Activated CD8-positive, alpha-beta T cell treated with anti-CD3 and anti-CD28 coated beads for 36 hours (primary cell): ENCODE measurements around the gene ZNF148. TPM values are rescaled to one million over a fixed set of nuclear protein-coding genes. Genes with fewer than 3 reads are reported as not detected.
"Not testable (repeated sequence)": the region's sequence is repeated elsewhere in the genome, so short reads cannot be mapped to it uniquely, and the experiment has no call there.

Experiments used
- ATAC-seq: fragments of 200-7000 bp; cut with Tn5 transposase; one replicate; pipeline ENCODE4 v1.10.0; 2021; ENCODE audit warnings: mild to moderate bottlenecking, moderate library complexity
- CTCF ChIA-PET: fragments of 350-600 bp; sonication (Branson Sonifier 250); formaldehyde crosslinking; loops from one replicate; lab custom pipeline; 2021; ENCODE audit warnings: antibody characterized with exemption; lab: Charles Lee
- POLR2A ChIA-PET: fragments of 350-600 bp; sonication (Branson Sonifier 250); formaldehyde crosslinking; loops from one replicate; lab custom pipeline; 2021; ENCODE audit warnings: antibody characterized with exemption; lab: Charles Lee
- DNase-seq: peaks from one replicate; pipeline ENCODE4 v3.0.0-alpha.2; 2020
- H3K27ac Mint-ChIP-seq: one replicate; pipeline ENCODE4 v1.8.0; 2021; ENCODE audit warnings: mild to moderate bottlenecking, mixed read lengths
- H3K27me3 Mint-ChIP-seq: one replicate; pipeline ENCODE4 v1.8.0; 2021; ENCODE audit warnings: mixed read lengths
- H3K36me3 Mint-ChIP-seq: one replicate; pipeline ENCODE4 v1.8.0; 2021; ENCODE audit warnings: low read depth, mixed read lengths
- H3K4me1 Mint-ChIP-seq: one replicate; pipeline ENCODE4 v1.8.0; 2021; ENCODE audit warnings: low read depth, mixed read lengths
- H3K4me3 Mint-ChIP-seq: one replicate; pipeline ENCODE4 v1.8.0; 2021; ENCODE audit warnings: mild to moderate bottlenecking, moderate library complexity, mixed read lengths
- H3K9me3 Mint-ChIP-seq: one replicate; pipeline ENCODE4 v1.8.0; 2021; ENCODE audit warnings: mixed read lengths
- intact Hi-C: fragments of 100-400 bp; cut with micrococcal nuclease; formaldehyde crosslinking; loops from one replicate; pipeline ENCODE4 v1.10.0; 2022
- total RNA-seq, 2 experiments: library from RNA; stranded (reverse); gene quantifications; one replicate each; pipeline ENCODE4 v1.2.3, GENCODE V29; 2021
- TF ChIP-seq, protein P1 (sequence below): fragments of 200-600 bp; IDR thresholded peaks from one replicate; pipeline ENCODE4 v1.8.0; 2022; ENCODE audit warnings: antibody characterized with exemption, mild to moderate bottlenecking

ZNF148 gene
- total RNA-seq, 2 experiments from 2014 or later, result 36.3 to 36.9 TPM

GRCh38 chr3:125401402-125401801 is 26.3 kb upstream of the ZNF148 start:
- H3K9me3 Mint-ChIP-seq, result peaks cover 11% of the 10 kb centered on the region
- no peak overlapping the region for H3K4me3 Mint-ChIP-seq
- DNase-seq, result no peak
- TF ChIP-seq, protein P1, sequence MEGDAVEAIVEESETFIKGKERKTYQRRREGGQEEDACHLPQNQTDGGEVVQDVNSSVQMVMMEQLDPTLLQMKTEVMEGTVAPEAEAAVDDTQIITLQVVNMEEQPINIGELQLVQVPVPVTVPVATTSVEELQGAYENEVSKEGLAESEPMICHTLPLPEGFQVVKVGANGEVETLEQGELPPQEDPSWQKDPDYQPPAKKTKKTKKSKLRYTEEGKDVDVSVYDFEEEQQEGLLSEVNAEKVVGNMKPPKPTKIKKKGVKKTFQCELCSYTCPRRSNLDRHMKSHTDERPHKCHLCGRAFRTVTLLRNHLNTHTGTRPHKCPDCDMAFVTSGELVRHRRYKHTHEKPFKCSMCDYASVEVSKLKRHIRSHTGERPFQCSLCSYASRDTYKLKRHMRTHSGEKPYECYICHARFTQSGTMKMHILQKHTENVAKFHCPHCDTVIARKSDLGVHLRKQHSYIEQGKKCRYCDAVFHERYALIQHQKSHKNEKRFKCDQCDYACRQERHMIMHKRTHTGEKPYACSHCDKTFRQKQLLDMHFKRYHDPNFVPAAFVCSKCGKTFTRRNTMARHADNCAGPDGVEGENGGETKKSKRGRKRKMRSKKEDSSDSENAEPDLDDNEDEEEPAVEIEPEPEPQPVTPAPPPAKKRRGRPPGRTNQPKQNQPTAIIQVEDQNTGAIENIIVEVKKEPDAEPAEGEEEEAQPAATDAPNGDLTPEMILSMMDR, result no peak
- no peaks in the 10 kb centered on the region for H3K4me1 Mint-ChIP-seq
- CTCF ChIA-PET, result interaction anchor here (1.1 kb wide), 1 partner anchor 36 kb away, joined by 4 read pairs; no protein-coding TSS in a partner anchor
- no peak overlapping the region for H3K27ac Mint-ChIP-seq
- POLR2A ChIA-PET, result no interaction called here
- ATAC-seq, result no peak
- peaks cover 3% of the 10 kb centered on the region for H3K27me3 Mint-ChIP-seq
- no peaks in the 10 kb centered on the region for H3K36me3 Mint-ChIP-seq
- intact Hi-C loops, result no loop called here

- TF ChIP-seq, protein P1, result no peak
- ChIA-PET POLR2A (no interaction called here), CTCF (interaction anchor here (0.7 to 1.2 kb wide), 3 partner anchors 21 to 479 kb away, joined by 3 read pairs; no protein-coding TSS in a partner anchor)
- no peak overlapping the region for H3K4me3 Mint-ChIP-seq
- intact Hi-C loops, result no loop called here
- no peaks in the 10 kb centered on the region for H3K9me3 Mint-ChIP-seq
- no peaks in the 10 kb centered on the region for H3K4me1 Mint-ChIP-seq
- peaks cover 5% of the 10 kb centered on the region for H3K27me3 Mint-ChIP-seq
- H3K27ac Mint-ChIP-seq, result no peak overlapping the region
- ATAC-seq, result no peak
- DNase-seq, result no peak
- H3K36me3 Mint-ChIP-seq, result no peaks in the 10 kb centered on the region
Observed at GRCh38 chr3:125398952-125399351, 23.8 kb upstream of the ZNF148 start.

- DNase-seq, result no peak
- no peak overlapping the region for H3K4me3 Mint-ChIP-seq
- POLR2A ChIA-PET, result interaction anchor here (1.9 kb wide), 1 partner anchor 20 kb away, joined by 4 read pairs; the partner anchor contains the start of gene ZNF148
- no peaks in the 10 kb centered on the region for H3K36me3 Mint-ChIP-seq
- H3K27ac Mint-ChIP-seq, result no peak overlapping the region
- TF ChIP-seq, protein P1, result no peak
- CTCF ChIA-PET, result interaction anchor here (1.4 kb wide), 1 partner anchor 191 kb away, joined by 3 read pairs; no protein-coding TSS in a partner anchor
- no peak for ATAC-seq
- no peaks in the 10 kb centered on the region for H3K9me3 Mint-ChIP-seq
- intact Hi-C loops, result no loop called here
- H3K27me3 Mint-ChIP-seq, result peaks cover 5% of the 10 kb centered on the region
- H3K4me1 Mint-ChIP-seq, result peaks cover 4% of the 10 kb centered on the region
Observed at GRCh38 chr3:125395091-125395490, 20.0 kb upstream of the ZNF148 start.

GRCh38 chr3:125394406-125394805 is 19.3 kb upstream of the ZNF148 start:
- intact Hi-C loops, result no loop called here
- DNase-seq (no peak), ATAC-seq (no peak)
- Mint-ChIP-seq H3K4me1 (peaks cover 8% of the 10 kb centered on the region), H3K36me3 (no peaks in the 10 kb centered on the region), H3K9me3 (no peaks in the 10 kb centered on the region), H3K27ac (no peak overlapping the region), H3K4me3 (no peak overlapping the region), H3K27me3 (peaks cover 5% of the 10 kb centered on the region)
- TF ChIP-seq, protein P1, result no peak
- ChIA-PET CTCF (interaction anchor here (1.4 kb wide), 1 partner anchor 192 kb away, joined by 3 read pairs; no protein-coding TSS in a partner anchor), POLR2A (no interaction called here)

GRCh38 chr3:125389282-125389681 is 14.2 kb upstream of the ZNF148 start:
- no peaks in the 10 kb centered on the region for H3K36me3 Mint-ChIP-seq
- CTCF ChIA-PET, result no interaction called here
- no peak overlapping the region for H3K27ac Mint-ChIP-seq
- peaks cover 14% of the 10 kb centered on the region for H3K4me1 Mint-ChIP-seq
- intact Hi-C loops, result no loop called here
- peaks cover under 1% of the 10 kb centered on the region for H3K27me3 Mint-ChIP-seq
- POLR2A ChIA-PET, result no interaction called here
- H3K9me3 Mint-ChIP-seq, result no peaks in the 10 kb centered on the region
- DNase-seq (no peak), ATAC-seq (no peak)
- TF ChIP-seq, protein P1, result no peak
- H3K4me3 Mint-ChIP-seq, result no peak overlapping the region

DNA sequence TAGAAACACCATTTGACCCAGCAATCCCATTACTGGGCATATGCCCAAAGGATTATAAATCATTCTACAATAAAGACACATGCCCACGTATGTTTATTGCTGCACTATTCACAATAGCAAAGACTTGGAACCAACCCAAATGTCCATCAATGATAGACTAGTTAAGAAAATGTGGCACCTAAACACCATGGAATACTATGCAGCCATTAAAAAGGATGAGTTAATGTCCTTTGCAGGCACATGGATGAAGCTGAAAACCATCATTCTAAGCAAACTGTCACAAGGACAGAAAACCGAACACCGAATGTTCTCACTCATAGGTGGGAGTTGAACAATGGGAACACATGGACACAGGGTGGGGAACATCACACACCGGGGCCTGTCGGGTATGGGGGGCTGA is 13.2 kb upstream of the ZNF148 start:
- H3K27me3 Mint-ChIP-seq, H3K9me3 Mint-ChIP-seq, H3K27ac Mint-ChIP-seq, H3K36me3 Mint-ChIP-seq, ATAC-seq, H3K4me1 Mint-ChIP-seq, POLR2A ChIA-PET, H3K4me3 Mint-ChIP-seq, CTCF ChIA-PET, intact Hi-C loops, DNase-seq: not testable (repeated sequence)
